ENCODE data around the gene BTBD6. TPM values are rescaled to one million over a fixed set of nuclear protein-coding genes. Genes with fewer than 3 reads are reported as not detected.

The BTBD6 gene
- total RNA-seq = 10 to 100 TPM; 45.7 to 55.8 (median 46.7) TPM
- long read RNA-seq, donor 1, transcript BTBD6-203 (4 exons, 2,176 nt) = major isoform, 143 of 220 reads
- long read RNA-seq, donor 1, transcript BTBD6-204 (3 exons, 2,195 nt) = minor isoform, 24 of 220 reads
- long read RNA-seq, donor 1, transcript BTBD6-206 (5 exons, 1,335 nt) = minor isoform, 21 of 220 reads
- long read RNA-seq, donor 1, transcript BTBD6-202 (2 exons, 948 nt) = minor isoform, 6 of 220 reads
- long read RNA-seq, donor 1, partial matches to known transcripts = 8 of 220 reads
- long read RNA-seq, donor 1, other reads (novel, unspliced or antisense) = 18 of 220 reads
- long read RNA-seq, donor 2, partial matches to known transcripts = 2 of 4 reads
- long read RNA-seq, donor 2, other reads (novel, unspliced or antisense) = 0 of 4 reads

DNA sequence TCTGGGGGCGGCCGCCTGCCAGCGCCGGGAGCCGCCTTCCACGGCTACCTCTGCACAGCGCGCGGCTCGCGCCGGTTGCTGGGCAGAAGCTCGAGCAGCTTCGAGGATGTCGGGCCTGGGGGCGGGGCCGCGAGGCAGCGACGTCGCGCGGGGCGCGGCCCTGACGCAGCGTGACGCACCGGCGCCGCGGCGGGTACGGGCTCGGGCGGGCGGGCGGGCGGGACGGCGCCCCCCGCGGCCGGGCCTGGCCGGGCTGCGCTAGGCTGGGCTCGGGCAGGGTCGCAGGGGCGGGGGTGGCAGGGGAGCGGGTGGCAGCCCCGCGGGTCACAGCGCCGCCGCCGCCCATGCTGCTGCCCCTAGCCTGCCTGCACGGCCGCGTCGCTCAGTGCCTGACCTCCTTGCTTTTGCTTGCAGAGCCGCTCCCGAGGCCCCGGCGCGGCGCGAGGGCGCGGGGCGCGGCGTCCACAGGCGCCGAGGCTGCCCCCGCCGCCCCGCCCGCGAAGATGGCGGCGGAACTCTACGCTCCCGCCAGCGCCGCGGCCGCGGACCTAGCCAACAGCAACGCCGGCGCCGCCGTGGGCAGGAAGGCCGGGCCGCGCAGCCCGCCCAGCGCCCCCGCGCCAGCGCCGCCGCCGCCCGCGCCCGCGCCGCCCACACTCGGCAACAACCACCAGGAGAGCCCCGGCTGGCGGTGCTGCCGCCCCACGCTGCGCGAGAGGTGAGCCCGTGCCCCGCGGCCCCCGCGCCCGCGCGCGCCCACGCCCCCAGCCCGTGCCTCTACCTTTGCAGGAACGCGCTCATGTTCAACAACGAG lies at the start of gene BTBD6:
BTBD6 (plus strand) TSS at position 166 of the 814 bp plus-strand sequence; CDS start at position 345, 179 bp downstream.
- TF ChIP-seq, protein P1, sequence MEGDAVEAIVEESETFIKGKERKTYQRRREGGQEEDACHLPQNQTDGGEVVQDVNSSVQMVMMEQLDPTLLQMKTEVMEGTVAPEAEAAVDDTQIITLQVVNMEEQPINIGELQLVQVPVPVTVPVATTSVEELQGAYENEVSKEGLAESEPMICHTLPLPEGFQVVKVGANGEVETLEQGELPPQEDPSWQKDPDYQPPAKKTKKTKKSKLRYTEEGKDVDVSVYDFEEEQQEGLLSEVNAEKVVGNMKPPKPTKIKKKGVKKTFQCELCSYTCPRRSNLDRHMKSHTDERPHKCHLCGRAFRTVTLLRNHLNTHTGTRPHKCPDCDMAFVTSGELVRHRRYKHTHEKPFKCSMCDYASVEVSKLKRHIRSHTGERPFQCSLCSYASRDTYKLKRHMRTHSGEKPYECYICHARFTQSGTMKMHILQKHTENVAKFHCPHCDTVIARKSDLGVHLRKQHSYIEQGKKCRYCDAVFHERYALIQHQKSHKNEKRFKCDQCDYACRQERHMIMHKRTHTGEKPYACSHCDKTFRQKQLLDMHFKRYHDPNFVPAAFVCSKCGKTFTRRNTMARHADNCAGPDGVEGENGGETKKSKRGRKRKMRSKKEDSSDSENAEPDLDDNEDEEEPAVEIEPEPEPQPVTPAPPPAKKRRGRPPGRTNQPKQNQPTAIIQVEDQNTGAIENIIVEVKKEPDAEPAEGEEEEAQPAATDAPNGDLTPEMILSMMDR (IDR thresholded peaks at IDR 0.05) = no peak
- intact Hi-C loops (cut with DNase I, micrococcal nuclease) = no loop called here
- Histone ChIP-seq H3K9me3 (no peaks in the 10 kb centered on the region), H3K36me3 (ENCODE audit: low read depth) (no peaks in the 10 kb centered on the region), H3K4me1 (ENCODE audit: low read depth) (peaks cover 6% of the 10 kb centered on the region), H3K4me3 (peak within 1 kb of the TSS; percentile 30)
- peak; percentile 92 to 93 (median 92) for DNase-seq
- peak; percentile 97 for ATAC-seq

DNA sequence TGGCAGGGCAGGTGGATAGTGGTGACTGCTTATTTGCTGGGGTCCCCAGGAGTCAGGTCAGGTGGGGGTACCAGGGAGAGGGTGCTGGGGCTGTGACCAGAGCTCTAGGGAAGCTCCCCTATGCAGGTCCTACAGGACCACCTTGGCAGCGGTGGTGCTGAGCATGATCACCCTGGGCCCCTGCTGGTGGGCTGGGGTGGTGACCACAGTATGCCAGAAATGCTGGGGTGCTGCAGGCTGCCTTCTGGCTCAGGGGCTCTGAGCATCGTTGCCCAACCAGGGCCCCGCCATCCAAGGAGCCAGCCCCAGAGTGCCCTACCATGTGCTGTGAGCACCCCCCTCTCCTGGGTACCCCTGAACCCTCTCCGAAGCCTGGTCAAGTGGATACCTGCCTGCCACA lies 49.7 kb upstream of the BTBD6 start:
- Histone ChIP-seq H3K4me1 (ENCODE audit: low read depth) (peaks cover 16% of the 10 kb centered on the region), H3K4me3 (no peak overlapping the region), H3K36me3 (ENCODE audit: low read depth) (no peaks in the 10 kb centered on the region), H3K9me3 (no peaks in the 10 kb centered on the region)
- intact Hi-C loops (cut with DNase I, micrococcal nuclease) = no loop called here
- DNase-seq (no peak), ATAC-seq (no peak)
- TF ChIP-seq, protein P1 (IDR thresholded peaks at IDR 0.05) = no peak

DNA sequence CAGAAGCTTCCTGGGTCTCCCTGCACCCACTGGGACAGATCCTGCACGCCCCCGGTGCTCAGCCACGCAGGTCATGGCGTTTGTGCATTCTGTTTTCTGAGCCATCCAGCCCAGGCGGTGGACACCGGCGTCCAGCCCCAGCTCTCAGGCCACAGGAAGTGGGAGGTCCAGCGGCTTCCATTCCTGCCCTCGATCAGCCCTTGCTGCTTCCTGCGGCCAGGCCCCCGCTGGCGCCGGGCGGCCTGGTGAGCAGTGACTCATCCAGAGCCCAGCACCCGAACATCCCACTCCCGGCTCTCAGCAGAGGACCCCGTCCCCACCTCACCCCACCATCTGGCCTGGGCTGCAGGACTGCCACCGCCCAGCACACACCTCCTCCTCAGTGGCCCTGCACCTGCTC lies 49.2 kb upstream of the BTBD6 start:
- Histone ChIP-seq H3K4me1 (ENCODE audit: low read depth) (peaks cover 16% of the 10 kb centered on the region), H3K36me3 (ENCODE audit: low read depth) (no peaks in the 10 kb centered on the region), H3K9me3 (no peaks in the 10 kb centered on the region), H3K4me3 (no peak overlapping the region)
- TF ChIP-seq, protein P1 (IDR thresholded peaks at IDR 0.05) = no peak
- intact Hi-C loops (cut with DNase I, micrococcal nuclease) = no loop called here
- DNase-seq = no peak
- no peak for ATAC-seq

DNA sequence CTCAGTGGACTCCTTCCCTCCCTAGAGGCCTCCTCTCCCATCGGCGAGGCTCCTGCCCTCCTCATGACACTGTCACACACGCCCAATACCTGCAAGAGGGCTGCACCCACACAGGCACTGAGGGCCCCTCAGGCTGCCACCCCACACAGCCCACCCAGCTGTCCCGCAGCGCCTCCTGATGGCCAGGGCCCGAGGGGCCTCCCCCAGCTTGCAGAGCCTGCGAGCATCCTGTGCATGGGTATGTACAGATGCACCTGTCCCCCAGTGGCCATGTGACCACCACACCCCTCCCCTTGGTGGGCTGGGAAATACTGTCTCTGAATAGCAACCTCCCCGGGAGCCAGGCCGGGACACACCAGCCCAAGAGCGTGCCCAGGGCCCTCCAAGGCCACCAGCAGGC lies 48.3 kb upstream of the BTBD6 start:
- Histone ChIP-seq H3K4me1 (ENCODE audit: low read depth) (peaks cover 23% of the 10 kb centered on the region), H3K9me3 (no peaks in the 10 kb centered on the region), H3K4me3 (no peak overlapping the region), H3K36me3 (ENCODE audit: low read depth) (no peaks in the 10 kb centered on the region)
- intact Hi-C loops (cut with DNase I, micrococcal nuclease) = loop anchor here (5.0 kb wide), 2 partner anchors 82 to 152 kb away; no protein-coding TSS in a partner anchor
- DNase-seq = no peak
- no peak for ATAC-seq
- TF ChIP-seq, protein P1 (IDR thresholded peaks at IDR 0.05) = no peak

DNA sequence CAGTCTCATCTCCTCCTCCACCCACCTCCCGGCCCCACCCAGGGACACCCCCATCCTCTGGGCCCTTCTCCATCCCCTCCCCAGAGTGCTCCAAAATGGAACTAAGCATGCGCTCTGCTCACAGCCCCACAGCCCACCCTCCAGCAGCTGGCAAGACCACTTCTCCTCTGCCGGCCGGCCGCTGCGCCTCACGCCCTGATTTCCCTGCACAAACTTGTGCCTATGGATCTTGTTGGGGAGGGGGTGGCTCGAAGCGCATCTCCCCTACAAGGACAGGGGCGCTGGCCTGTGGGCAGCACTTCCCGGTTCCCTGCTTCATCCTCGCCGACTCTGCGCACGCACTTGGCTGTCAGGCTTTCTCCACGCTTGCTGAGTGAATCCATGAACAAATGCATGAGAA lies 47.7 kb upstream of the BTBD6 start:
- DNase-seq (no peak), ATAC-seq (no peak)
- peaks cover 27% of the 10 kb centered on the region for H3K4me1 ChIP-seq (ENCODE audit: low read depth)
- no peaks in the 10 kb centered on the region for H3K36me3 ChIP-seq (ENCODE audit: low read depth)
- intact Hi-C loops (cut with DNase I, micrococcal nuclease) = loop anchor here (5.0 kb wide), 2 partner anchors 82 to 152 kb away; no protein-coding TSS in a partner anchor
- no peaks in the 10 kb centered on the region for H3K9me3 ChIP-seq
- TF ChIP-seq, protein P1 (IDR thresholded peaks at IDR 0.05) = no peak
- no peak overlapping the region for H3K4me3 ChIP-seq
